ENCODE data around the gene PPIF.

Gene PPIF

DNA sequence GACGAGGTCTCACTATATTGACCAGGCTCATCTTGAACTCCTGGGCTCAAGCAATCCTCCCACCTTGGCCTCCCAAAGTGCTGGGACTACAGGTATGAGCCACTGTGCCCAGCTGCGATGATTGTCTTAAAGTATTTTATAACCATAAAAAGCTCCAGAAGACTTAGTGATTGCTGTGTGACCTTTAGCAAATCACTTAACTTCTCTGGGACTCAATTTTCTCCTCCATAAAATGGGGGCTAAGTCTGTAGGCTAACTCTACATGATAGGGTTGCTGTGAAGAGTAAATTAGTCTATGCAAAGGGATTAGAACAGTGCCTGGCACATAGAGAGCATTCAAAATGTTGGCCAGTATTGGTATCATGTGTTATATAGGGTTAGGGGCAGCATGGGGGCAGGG lies 42.8 kb downstream of the PPIF start:
- no peak for DNase-seq

DNA sequence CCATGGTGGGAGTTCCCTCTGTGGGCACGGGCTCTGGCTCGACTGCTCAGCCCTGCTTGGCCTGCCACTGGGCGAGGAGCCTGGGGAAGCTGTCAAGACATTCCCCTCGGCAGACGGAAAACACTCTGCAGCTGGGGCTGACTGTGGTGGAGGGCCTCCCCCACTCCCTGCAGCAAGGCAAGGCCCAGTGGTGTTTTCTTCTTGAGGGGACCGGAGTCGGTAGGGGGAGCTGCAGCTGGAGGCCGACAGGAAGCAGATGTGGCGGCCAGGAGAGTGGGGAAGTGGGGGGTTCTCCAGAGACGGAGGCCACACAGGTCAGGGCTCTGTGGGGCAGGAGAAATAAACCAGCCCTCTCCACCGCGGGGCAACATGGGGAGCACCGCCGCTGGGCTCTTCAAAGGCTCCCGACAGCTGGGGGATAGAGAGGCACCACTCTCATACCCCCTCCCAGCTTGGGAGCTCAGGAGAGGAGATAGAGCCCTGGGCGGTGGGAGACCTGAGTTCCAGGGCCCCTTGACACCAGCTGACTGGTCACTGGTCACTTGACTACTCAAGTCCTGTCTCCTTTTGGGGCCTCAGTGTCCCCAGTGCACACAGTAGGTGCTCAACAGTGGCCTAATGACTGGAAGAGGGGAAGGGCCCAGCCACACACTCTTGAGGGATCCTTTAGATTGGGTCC lies 43.4 kb downstream of the PPIF start:
- no peak for DNase-seq

DNA sequence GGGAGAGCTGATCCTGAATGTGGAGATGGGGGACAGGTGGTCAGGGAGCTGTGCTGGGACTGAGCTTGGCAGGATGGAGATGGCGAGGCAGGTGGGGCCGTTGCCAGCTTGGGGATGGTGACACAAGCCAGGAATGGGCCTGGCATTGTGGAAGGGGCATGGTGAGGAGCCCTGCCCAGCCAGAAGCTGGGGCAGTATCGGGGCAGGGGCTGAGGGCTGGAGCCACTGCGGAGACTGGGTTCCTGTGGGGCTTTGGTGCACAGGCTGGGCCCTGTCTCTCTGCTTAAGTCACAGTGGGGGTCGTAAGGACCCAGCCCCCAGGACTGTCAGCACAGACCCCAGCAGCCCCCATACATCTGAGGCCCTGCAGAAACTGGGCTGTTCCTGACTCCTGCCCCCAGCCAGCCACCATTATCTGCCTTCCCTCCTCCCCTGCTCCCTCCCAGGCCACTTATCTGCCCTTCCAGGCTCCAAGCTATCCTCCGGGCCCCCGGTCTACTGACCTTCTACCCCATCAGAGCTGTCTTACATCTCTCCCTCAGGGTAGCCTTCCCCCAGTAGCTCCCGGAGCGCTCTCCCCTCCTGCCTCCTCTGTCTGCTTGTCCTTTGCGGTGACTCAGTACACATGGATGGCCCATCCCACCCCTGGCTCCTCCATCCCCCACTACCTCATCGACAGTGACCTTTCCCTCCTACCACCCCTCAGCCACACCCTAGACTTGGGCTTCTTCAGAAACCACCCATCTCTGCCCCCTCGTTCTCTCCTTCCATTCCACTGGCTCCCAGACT lies 44.2 kb downstream of the PPIF start:
- DNase-seq, result no peak

DNA sequence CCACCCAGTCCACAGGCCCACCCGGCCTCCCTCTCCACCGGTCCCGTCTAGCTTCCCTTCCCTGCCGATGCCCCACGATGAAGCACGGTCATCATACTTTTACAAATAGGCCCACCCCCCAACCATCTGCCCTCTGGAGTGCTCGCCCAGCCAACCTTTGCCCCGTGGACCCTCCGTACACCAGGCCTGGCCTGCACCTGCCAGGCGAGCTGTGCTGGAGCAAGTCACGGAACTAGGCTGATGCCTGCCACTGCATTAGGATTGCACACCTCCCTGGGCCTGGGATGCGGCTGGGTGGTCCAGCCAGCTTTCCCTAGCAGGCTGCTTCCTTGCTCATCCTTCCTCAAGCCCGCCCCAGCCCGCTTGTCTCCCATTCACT lies 44.7 kb downstream of the PPIF start:
- no peak for DNase-seq

DNA sequence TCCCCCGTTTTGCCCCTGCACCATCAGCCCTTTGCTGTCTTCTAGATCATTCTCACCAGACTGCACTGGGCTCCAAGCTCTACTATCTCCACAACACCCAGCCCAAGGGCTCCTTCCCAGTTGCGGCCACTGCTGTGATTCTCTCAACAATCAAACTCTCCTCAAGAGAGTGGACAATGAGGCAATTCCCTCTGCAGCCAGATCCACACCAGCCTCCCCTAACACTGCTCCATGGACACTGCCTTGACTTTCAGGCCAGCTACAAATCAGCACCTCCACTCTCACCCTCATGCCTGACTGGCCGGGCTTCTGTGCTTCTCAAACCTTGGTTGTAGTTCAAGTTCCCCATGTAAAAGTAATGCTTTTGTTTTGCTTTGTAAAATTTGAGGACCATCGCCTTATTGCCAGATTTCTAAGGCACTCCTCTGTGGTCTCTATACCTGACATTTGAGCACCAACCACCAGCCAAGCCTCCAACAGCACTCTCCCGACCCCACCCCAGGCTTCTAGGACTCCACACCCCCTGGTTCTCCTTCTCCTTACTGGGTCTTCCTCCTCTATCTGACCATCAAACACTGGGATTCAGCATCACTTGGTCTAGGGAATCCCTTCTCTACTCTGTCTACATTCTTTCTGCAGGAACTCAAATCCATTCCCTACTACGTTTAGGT lies 45.4 kb downstream of the PPIF start:
- DNase-seq, result no peak

DNA sequence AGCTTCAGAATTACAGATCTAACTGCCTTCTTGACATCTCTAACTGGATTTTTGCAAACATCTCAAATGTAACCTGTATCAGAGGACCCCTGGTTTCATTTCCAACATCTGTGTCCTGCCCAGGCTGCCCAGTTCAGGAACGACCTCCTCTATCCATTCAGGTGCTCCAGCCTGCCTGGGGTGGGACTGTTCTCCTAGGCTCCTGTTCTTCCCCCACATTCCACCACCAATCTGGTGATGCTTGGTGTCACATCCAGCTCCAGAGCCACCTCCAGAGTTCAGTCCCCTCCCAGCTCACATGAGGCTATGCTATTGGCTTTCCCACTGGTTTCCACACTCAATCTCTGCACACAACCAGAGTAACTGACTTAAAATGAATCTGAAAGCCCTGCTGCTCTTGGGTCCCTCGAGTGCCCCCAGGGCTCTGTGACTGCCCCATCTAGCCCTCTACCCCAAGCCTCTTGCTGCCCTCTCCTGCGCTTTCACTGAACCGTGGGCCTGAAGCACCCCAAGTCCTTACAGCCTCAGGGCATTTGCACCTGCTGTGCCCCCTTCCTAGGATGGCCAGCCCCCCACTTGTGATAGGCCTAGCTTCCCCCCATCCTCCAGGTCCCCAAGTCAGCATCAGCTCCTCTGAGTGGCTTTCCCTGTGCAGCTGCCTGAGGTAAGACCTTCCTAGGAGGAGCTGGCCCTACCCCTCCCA lies 46.1 kb downstream of the PPIF start:
- DNase-seq, result no peak

DNA sequence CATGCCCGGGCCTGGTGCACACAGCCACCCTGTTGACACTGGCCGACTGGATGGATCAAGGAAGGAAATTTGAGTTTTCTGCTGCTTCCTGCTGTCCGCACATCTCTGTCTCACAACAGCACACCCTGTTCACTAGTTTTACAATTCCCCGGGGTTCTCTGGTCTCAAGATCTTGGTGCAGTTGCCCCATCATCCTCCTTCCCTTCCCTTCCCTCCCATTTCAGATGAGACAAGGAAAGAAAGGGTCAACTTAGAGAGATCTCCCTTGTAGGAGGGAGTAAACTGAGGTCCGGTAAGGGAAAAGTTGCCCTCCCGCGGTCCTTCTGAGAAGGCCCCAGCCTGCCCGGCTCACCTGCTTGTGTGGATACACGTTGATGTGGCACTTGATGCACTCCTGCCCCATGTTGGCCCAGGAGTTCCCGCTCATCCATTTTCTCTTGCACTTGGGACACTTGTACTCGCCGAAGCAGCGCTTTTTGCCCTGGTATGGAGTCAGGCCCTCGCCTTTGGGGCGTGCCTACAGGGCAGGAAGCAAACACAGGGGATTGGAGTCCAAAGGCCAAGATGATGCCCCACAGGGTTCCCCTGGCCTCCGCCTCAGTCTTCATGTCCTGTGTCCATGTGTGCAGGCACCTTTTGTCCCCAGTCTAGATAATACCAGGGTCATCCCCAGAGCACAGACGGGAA lies 46.8 kb downstream of the PPIF start:
- DNase-seq, result no peak

DNA sequence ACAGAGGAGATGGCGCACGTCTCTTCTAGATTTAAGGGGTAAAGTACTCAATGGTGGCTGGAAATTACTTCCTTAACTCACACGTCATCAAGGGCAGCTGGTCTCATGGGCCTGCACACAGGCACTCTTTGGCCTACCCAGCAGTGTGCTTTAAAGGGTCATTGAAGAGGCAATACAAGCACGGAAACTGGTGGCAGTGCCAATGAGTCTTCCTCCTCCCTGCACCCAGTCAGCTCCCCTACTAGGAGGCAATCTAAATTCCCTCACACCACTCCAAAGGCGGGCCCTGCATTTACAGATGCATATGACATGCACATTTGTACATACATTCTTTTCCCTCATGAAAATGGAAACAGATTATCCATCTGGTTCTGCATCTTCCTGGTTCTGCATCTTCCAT lies 47.4 kb downstream of the PPIF start:
- DNase-seq, result no peak

DNA sequence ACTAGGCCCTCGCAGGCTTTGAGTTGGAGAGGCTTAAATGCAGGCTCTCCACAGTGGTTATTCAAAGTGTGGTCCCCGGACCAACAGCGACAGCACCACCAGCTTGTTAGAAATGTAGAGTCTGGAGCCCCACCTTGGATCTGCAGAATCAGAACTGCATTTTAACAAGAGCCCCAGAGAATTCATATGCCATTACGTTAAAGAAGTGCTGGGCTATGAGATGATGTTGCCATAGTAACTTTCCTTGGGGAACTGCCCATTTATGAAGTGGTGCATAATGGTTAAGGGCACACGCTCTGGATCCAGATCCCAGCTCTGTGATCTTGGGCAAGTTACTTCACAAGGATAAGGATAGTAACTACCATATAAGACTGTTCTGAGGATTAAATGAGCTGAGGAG lies 49.3 kb downstream of the PPIF start:
- no peak for DNase-seq

DNA sequence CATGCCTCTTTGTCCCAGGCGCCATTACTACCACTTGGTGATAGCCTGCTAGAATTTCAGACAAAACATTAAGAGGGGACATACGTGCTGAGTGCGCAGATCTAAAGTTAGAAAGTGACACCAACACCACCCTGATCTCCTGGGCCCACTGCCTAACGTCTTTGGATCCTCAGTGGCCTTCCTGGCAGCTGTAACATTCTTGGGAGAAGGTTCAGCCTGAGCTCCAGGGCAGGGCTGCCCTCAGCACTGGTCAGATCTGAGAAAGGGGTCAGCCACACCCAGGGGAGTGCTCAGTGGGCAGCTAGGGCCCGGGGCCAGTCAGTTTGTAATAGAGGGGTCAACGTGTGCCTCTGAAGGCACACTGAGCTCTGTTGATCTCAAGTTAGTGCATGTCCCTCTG lies 49.8 kb downstream of the PPIF start:
- no peak for DNase-seq

DNA sequence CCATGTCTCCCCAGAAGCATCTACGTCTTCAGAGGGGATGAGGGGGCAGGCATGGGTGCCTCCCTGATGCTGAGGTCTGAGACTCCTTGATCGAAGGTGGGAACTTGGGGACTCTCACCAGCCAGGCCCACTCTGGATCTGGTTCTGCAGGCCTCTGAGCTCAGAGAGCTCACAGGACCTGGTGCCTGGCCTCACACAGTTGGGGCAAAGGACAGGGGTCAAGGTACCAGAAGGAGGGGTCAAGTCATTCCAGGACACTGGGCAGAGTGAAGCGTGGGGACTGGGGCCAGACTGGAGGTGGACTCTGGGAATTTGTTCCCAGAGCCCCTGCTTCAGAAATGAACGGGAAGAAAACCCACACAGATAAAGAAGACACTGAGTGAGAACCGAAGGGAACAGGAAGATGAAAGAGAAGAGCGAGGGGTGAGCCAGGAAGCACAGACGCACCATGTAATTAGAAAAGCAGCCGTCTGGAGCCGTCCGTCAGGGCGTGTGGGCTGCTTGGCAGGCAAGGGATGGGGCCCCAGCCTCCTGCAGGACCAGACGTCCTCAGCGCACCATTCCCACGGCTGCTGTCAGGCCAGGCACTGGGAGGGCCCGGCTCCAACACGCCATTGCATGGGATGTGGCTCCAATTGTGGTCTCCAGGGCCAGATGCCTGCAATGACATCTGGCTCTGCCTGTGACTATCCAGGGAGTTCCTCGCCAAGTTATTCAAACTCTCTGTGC lies 50.5 kb downstream of the PPIF start:
- no peak for DNase-seq

DNA sequence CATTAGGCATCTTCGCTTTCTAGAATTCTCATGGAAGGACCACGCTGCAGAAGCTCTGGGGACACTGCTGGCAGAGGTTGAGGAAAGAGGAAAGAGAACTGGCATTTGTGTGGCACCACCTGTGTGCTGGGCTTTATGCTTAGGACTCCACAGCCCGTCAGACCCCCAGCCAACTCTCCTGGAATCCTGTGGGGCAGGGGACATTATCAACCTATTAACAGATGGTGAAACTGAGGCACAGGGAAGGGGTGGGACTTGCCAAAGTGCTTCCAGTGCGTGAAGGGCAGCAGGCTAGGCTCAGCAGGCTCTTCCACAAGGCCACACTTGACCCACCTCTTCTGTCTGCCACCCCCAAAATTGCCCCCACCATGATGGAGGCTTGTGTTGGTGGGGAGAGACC lies 51.4 kb downstream of the PPIF start:
- DNase-seq, result no peak

DNA sequence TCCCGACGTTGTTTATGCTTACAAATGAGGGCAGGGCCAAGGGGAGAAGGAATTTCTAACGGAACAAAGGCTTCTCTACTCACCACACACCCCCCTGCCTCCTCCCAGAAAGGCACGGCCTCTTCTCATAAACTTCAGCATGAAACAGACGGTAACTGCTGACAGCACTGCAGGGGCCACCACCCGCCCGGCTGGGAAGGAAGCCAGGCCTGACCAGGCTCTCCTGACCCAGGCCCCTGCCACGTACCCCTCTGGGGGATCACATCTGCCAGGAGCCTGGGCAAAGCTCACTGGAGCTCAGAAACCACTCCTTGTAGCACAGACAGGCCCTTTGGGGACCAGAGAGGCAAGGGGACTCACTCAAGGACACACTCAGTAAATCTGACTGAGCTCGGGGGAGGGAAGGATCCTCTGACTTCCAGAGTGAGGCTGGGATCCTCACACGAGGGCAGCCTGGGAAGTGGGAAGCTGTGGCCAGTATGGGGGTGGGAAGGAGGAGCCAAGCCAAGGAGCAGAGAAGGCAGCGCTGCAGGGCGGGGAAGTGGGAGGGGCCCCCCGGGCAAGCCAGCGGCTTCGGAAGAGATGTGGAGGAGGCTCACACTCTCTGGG lies 52.1 kb downstream of the PPIF start:
- no peak for DNase-seq

DNA sequence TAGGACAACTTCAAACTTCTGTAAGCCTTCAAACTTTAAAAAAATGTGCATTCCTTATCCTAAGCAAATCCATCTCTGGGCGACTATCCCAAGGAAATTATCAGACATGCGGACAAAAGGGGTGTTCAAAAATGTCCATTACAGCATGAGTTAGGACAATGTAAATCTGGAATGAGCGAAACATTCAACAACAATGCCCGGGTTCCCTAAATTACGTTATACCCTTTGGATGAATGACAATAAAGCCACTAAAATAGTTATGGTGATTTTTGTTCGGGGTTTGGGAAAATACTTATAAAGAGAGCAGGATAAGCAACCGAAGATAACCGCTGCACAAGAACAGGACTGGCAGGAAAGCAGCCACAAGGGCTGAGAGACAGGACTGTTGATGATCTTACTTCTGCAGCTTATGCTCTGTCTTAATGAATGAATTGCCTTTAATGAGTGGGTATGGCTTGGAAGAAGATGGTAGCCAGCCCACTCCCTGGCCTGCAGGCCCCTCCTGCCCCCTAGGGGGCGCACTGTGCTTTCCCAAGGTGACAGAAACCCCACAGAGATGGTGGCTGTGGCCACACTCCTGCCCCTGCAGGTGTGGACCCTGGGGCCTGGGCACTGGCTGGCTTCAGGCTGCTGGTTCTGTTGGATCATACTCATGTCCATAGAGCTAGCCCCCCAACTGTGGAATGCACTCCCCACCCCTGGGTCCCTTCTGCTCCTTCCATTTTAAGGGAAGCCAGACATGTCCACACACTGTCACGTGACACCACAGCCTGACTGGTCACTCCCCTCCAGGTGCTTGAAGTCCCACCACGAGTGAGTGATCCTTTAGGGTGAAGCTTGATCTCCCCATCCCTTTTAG lies 53.1 kb downstream of the PPIF start:
- no peak for DNase-seq

DNA sequence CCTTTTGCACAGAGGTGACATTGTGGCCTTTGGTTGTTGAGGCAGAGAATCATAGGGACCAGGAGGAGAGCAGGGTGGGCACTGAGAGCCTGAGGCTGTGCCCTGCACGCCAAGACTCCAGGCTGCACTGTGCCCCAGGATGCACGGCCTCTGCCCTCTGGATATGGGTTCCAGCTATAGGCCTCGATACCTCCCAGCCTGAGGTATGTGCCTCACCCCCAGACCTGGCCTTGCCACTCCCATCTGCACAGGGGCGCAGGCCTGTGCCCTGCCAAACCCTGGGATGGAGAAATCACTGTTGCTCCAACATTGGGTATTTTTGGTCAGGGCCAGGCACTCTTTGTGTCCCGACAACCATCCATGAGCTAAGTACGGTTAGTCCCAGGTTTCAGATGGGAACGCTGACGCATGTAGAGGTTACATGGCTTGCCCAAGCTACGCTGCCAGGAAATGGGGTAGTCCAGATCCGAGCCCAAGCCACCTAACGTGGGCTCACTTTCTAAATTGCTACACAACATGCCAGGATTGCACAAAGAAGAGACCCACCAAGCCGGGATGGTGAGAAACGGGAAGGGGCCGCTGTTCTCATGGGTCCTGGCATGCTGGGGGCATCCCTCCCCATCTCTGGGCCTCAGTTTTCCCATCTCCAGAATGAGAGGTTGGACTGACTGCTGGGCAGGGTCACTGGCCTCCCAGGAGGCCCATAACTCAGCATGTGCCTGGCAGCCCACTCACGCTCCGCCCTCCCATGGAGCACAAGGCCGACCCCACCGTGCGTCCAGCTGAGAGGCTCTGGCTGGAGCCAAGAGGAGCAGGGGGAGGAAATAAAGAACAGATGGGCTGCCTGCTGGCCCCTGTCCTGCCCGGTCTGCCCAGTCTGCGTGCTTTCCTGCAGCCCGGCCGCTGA lies 54.0 kb downstream of the PPIF start:
- DNase-seq, result no peak

DNA sequence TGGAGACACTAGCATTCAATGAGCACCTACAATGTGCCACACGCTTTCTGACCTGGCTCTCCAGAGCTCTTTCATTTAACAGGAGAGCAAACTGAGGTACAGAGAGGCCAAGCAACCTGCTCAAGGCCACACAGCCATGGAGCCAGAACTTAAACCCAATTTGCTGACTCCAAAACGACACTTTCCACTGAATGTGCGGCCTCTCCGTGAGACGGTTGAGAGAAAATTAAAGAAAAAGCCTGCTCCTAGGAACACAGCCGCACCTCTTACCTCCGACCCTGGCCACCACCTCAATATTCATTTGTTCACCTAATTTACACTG lies 55.3 kb downstream of the PPIF start:
- DNase-seq, result no peak

DNA sequence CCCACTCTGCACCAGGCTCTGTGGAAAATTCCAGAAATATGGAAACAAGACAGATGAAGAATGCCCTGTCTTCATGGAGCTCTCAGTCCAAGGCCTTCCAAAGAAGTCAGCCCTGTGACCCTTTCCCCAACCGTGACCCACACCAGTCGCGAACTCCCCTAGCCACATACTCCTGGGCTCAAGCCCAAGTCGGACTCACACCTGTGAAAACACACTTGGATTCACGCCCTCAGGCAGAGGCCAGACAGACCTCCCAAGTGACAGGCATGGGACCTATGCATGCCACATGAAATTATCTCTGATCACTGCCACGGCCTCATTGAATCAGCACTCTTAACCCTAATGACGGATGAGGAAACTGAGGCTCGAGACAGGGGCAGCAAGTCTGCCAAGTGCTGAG lies 55.7 kb downstream of the PPIF start:
- no peak for DNase-seq

DNA sequence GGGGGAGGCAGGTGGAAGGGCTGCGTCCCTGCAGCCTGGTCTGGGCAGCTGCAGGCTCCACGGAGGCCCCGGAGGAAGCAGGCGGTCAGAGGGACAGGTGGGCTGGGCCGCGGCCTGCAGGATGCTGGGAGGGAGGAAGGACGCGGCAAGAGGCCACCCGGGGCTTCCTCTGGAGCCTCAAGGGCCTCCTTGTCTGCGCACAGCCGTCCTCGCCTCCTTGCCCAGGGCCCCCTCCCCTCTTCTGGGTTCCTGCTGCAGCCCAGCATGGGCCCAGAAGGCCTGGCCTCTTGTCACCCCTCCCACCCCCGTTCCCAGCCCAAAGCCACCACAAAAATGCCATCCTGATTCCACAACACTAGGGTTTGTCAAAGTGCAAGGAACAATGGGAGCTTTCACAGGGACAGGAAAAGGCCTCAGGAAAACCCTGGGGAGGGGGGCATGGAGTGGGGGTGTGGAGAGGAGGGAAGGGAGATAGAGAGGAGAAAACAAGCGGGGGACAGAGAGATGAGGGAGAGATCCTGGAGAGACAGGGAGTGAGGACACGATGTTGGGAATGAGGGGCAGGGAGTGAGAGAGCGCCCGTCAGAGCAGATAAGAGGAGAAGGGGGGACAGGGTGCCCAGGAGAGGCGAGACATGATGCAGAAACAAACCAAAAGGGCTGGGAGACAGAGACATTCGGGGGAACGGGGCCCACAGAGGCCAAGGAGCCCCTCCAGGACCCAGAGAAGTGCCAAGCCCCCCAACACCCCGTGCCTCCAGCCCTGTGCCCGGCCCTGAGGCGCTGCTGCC lies 56.4 kb downstream of the PPIF start:
- no peak for DNase-seq

DNA sequence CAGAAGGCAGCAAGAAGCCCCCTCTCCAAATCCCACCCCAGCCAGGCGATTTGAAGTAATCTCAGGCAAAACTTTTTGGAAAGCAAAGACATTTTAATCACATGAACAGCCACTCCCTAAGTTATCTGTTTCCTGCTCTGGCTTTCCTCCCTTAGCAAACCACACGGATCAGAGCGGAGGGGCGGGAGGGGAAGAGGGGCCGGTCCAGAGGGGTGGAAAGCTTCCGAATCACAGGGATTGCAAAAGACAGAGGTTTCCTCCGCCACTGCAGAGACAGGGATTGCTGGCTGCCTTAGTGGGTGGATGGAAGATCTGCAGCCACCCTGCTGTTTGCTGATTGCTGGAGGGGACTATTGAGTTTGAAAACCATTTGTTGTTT lies 57.0 kb downstream of the PPIF start:
- DNase-seq, result no peak
